Activated naive CD8-positive, alpha-beta T cell (primary cell): Measurements from ENCODE around the gene DUSP22.

Source experiments
- H3K27ac Mint-ChIP-seq: one replicate; pipeline ENCODE4 v1.8.0; 2021; ENCODE audit warnings: mixed read lengths
- H3K27me3 Mint-ChIP-seq: one replicate; pipeline ENCODE4 v1.8.0; 2021; ENCODE audit warnings: mixed read lengths
- H3K36me3 Mint-ChIP-seq: one replicate; pipeline ENCODE4 v1.8.0; 2021; ENCODE audit warnings: mixed read lengths
- H3K4me1 Mint-ChIP-seq: one replicate; pipeline ENCODE4 v1.8.0; 2021; ENCODE audit warnings: low read depth, mixed read lengths
- H3K4me3 Mint-ChIP-seq: one replicate; pipeline ENCODE4 v1.8.0; 2021; ENCODE audit warnings: mild to moderate bottlenecking, mixed read lengths
- H3K9me3 Mint-ChIP-seq: one replicate; pipeline ENCODE4 v1.8.0; 2021; ENCODE audit warnings: low read depth, mixed read lengths

Gene DUSP22

DNA sequence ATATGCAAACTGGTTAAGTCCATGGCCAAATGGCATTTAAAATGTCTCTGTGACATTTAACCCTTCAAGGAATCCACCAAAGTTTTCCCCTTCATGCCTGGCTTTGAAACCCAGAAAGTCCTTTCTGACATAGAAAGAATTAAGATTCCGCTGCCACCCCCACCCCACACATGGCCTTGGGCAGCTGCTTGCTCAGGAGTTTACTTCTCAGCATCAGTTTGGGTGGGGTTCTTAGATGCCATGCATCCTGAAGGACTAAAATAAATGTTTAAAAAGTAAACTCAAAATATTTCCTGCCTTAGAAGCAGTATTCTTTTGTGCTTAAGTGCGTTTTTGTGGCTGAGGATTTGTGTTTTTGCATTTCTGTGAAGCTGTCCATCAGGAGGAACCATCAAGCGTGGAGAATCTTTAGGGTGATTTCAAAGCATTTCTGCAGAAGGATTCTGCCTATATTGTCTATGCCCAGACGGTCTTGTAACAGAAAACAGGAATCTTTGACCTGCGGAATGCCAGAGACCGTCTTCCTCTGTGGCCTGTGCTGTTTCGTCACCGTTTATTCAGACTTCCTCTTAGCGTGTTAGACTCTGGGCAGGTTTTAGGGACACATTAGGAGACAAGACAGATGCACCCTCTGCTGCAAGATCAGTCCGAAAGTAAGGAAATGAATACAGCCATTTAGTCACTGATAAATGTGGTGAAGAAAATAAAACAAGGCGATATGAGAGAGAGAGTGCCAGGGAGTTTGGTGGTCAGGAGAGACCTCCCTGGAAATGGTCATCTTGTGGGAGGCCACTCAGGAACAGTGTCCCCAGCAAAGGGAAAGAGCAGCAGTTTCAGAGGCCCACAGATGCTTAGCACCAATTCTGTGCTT lies 6.2 kb downstream of the DUSP22 start:
- Mint-ChIP-seq H3K27ac (no peak overlapping the region), H3K36me3 (no peaks in the 10 kb centered on the region), H3K4me3 (no peak overlapping the region), H3K9me3 (no peaks in the 10 kb centered on the region), H3K4me1 (peaks cover 3% of the 10 kb centered on the region), H3K27me3 (no peaks in the 10 kb centered on the region)

DNA sequence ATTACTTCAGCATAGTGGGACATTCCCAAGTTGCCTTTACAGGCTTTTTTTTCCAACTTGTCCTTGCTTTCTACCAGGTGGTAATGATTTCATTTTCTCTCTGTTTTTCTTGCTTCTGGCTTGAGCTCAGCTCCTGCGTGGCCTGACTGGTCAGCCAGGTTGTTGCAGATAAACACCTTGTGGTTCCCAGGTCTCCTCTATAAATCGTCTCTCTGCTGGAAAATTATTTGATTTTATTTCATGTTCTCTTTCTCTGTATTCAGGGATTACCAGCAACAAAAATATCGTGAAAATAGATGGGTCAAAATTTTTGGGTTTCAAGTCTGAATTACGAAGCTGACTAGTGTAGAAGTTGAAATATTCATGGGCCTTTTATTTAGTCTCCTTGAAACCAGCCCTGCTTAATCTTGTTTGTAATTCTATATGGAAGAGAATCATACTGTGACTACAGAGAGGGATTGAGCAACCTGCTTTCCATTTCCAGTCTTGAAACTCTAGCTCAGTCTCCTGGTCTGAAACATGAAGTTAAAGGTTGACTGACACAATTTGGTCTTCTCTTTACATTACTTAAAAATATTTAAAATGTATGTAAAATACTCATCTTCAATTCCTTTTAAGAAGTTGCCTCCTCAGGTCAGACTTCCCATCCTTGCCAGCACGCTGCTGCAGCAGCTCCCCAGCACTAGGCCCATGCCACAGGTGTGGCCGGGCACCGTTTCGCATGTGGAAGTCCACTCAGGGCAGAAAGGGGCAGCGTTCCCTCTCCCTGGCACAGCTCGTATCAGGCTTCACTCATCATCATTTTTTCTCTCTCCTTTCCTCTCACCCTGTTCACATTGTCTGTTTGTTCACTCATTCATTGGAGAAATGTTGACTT lies 7.1 kb downstream of the DUSP22 start:
- H3K9me3 Mint-ChIP-seq = no peaks in the 10 kb centered on the region
- H3K4me1 Mint-ChIP-seq = no peaks in the 10 kb centered on the region
- H3K36me3 Mint-ChIP-seq = no peaks in the 10 kb centered on the region
- no peak overlapping the region for H3K4me3 Mint-ChIP-seq
- no peaks in the 10 kb centered on the region for H3K27me3 Mint-ChIP-seq
- no peak overlapping the region for H3K27ac Mint-ChIP-seq

DNA sequence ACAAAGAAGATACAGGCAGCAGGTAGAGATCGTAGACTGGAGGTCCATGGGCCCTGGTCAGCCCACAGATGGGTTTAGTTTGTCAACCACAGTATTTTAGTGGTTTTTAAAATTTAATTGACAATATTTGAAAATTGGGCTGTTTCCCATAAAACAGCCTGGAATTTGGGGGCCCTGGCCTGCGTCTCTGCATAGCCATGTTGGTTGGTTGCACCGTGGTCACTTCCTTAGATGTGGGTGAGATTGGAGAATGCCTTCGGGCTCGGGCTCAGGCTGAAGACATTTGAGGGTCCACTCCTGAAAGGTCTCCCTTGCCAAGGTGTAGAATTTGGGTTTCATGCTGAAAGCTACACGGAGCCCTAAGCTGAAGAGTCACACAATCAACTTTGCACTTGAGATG lies 7.7 kb downstream of the DUSP22 start:
- Mint-ChIP-seq H3K36me3 (peaks cover 3% of the 10 kb centered on the region), H3K9me3 (no peaks in the 10 kb centered on the region), H3K27ac (no peak overlapping the region), H3K27me3 (no peaks in the 10 kb centered on the region), H3K4me1 (no peaks in the 10 kb centered on the region), H3K4me3 (no peak overlapping the region)

DNA sequence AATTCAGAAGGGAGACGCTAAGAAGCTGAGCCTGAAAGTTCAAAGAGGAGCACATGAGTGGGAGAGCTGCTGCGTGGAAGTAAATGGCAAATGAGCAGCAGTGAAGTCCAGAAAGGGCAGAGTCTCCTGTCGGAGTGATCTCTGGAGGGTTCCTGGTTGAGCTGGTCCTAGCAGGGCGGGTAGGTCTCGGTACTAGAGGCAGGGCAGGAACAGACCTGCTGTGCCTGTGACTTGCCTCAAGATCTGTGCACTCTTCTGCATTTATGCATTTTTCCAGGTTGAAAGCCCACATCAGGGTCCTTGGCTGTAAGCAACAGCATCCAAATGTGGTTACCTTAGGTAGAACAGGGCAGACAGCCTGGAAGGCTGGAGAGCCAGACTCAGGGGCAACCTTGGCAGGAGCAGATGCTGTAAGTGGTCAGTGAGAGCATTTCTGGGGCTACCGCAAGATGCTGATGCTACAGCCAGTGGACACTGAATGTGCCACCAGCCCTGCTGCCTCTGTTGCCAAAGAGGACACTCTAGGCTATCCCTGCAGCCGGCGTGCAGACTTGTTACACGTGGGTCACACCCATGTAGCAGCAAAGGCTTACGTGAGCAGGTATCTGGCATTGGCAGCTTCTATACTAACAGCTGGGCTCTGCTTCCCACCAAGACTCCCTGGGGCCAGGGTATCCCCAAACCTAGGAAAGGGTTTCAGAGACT lies 8.4 kb downstream of the DUSP22 start:
- Mint-ChIP-seq H3K4me1 (no peaks in the 10 kb centered on the region), H3K4me3 (no peak overlapping the region), H3K27ac (no peak overlapping the region)

DNA sequence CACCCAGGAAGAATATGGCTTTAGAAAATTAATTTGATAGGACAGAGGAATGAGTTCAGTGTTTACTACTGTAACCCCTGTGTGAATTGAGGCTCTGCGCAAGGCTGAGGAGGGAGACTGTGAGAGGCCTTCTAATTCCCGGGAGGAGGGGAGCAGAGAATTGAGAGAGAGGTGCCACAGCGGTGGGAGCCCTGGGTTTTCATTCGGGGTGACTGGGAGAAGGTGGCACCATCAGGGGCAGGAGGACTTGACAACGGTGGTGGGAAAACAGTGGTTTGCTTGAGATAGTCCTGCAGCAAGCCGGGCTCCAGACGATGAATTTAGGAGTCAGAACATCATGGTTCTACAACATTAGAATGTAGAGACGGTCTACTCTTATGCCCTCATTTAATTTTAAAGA lies 9.2 kb downstream of the DUSP22 start:
- no peaks in the 10 kb centered on the region for H3K27me3 Mint-ChIP-seq
- no peak overlapping the region for H3K27ac Mint-ChIP-seq
- H3K4me3 Mint-ChIP-seq = no peak overlapping the region
- no peaks in the 10 kb centered on the region for H3K4me1 Mint-ChIP-seq
- H3K36me3 Mint-ChIP-seq = peaks cover 3% of the 10 kb centered on the region
- H3K9me3 Mint-ChIP-seq = no peaks in the 10 kb centered on the region

More for the DNA sequence above, 8.4 kb downstream of the DUSP22 start:
- H3K27me3 Mint-ChIP-seq = no peaks in the 10 kb centered on the region
- no peaks in the 10 kb centered on the region for H3K9me3 Mint-ChIP-seq
- peaks cover 3% of the 10 kb centered on the region for H3K36me3 Mint-ChIP-seq

DNA sequence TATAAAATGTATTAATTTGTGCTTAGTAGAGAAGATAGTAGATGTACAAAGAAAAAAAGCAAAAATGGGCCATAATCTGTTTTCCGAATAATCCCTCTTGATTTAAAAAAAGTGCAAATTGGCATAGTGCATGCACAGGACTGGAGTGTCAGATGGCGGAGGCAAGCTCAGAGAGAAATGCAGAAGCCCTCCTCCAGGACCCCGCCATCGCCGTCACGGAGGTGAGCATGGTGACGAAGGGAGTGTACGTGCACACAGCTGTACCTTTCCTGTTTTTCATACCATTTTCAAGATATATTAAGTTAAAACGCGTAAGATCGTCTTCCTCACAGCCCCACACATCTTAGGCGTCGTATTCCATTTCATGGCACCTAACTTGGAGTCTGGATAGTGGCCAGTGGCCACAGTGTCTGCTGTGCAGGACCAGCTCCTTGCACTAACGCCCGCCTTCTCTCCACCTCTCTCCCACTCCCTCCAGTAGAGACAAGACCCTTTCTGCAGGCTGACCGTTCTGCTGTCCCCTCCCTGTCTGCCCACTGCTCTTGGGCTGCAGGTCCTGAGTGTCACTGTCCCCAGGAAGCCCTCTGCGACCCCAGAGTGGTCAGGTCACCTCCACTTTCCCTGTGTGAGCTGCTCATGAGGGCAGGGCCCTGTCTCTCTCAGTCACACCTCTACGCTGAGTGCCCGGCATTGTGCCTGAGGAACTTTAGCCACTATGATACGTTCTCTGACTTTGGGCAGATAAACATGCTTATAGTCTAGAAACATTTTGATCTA lies 9.8 kb downstream of the DUSP22 start:
- Mint-ChIP-seq H3K27me3 (no peaks in the 10 kb centered on the region), H3K27ac (no peak overlapping the region), H3K36me3 (peaks cover 3% of the 10 kb centered on the region), H3K9me3 (no peaks in the 10 kb centered on the region), H3K4me1 (no peaks in the 10 kb centered on the region), H3K4me3 (no peak overlapping the region)

DNA sequence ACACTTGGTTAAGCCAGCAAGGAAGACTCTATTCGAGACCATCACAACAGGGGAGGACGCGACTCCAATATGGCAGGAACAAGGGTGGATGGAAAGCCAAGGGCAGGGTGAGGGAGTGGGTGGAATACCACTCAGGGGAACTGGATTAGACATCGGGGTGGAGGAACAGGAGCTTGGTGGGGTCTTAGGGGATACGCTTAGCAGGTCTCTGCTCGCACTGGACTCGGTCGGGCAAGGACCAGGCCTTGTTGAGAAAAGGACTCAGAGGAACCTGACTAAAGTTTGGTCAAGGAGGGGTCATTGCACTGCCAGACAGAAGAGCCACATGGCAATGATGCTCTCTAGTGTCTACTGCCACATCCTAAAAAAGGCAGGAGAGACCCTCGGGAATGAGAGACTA lies 10.5 kb downstream of the DUSP22 start:
- Mint-ChIP-seq H3K27ac (no peak overlapping the region), H3K36me3 (peaks cover 3% of the 10 kb centered on the region), H3K9me3 (no peaks in the 10 kb centered on the region), H3K4me1 (no peaks in the 10 kb centered on the region), H3K27me3 (no peaks in the 10 kb centered on the region), H3K4me3 (no peak overlapping the region)

DNA sequence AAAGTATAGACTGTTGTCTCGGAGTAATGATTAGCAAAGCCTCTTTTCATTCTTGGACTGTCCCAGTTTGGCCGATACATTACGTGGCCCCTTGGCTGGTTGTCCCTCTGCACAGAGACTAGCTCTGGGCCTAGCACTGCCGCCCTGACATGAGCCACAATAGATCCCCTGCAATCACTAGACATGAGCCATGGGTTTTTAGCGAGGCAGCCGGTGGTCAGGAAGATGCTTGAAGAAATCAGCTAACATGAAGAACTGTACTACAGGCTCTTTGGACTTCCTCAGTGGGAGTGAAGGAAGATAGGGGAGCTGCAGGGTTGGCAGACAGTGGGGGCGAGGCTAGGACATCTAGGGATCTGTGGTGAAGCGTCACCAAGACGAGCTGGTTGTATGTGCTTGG lies 11.0 kb downstream of the DUSP22 start:
- no peak overlapping the region for H3K27ac Mint-ChIP-seq
- H3K9me3 Mint-ChIP-seq = no peaks in the 10 kb centered on the region
- H3K36me3 Mint-ChIP-seq = peaks cover 5% of the 10 kb centered on the region
- no peaks in the 10 kb centered on the region for H3K4me1 Mint-ChIP-seq
- no peaks in the 10 kb centered on the region for H3K27me3 Mint-ChIP-seq
- no peak overlapping the region for H3K4me3 Mint-ChIP-seq

DNA sequence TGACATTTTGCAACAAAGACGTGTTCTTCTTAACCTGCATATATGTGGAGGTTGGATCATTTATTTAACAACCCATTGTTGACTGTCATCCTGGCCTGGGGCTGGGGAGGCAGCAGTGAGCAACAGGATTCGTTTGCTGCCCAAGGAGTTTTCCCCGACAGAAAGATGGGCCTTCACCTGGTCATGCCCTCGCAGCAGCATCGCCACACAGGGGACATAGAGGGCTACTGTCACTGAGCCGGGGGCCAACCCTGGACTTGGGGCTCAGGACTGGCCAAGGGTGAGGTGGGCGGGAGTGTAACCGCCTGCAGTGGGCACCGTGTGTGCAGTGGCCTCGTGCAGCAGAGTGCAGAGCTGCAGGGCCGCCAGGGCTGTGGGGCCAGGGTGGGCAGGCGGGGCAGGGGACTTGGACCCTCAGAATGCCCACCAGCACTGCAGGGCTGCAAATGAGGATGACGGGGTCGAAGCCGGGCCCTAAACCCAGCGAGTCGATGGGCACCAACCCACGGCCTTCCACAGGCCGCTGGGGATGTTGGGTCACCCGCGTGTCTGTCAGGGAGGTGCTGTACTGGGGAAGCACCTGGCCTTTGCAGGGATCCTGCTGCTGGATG lies 11.8 kb downstream of the DUSP22 start:
- H3K27ac Mint-ChIP-seq = no peak overlapping the region
- H3K36me3 Mint-ChIP-seq = peaks cover 8% of the 10 kb centered on the region
- H3K9me3 Mint-ChIP-seq = no peaks in the 10 kb centered on the region
- peaks cover 2% of the 10 kb centered on the region for H3K4me1 Mint-ChIP-seq
- H3K4me3 Mint-ChIP-seq = no peak overlapping the region
- no peaks in the 10 kb centered on the region for H3K27me3 Mint-ChIP-seq

DNA sequence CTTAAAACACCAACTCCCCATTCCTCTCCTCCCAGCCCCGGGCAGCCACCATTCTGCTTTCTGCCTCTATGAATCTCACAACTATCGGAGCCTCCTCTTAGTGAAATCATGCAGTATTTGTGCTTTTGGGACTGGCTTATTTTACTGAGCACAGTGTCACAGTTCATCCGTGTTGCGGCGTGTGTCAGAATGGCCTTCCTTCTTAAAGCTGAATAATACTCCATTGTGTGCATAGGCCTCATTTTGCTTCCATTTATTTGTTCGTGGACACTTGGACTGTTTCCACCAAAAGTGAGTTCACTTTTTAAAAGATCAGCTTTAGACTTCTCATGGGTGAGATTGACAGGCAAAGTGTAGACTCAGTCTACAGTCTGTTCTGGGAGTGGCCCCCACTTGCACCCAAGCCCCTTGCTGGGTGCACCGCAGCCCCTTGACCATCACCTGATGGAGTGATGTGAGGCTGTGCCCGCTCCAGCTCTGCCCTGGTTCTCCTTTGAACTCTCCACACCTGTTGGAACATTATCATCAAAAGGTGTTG lies 12.6 kb downstream of the DUSP22 start:
- peaks cover 10% of the 10 kb centered on the region for H3K36me3 Mint-ChIP-seq
- no peak overlapping the region for H3K4me3 Mint-ChIP-seq
- no peaks in the 10 kb centered on the region for H3K9me3 Mint-ChIP-seq
- H3K4me1 Mint-ChIP-seq = peaks cover 2% of the 10 kb centered on the region
- H3K27me3 Mint-ChIP-seq = no peaks in the 10 kb centered on the region
- no peak overlapping the region for H3K27ac Mint-ChIP-seq

DNA sequence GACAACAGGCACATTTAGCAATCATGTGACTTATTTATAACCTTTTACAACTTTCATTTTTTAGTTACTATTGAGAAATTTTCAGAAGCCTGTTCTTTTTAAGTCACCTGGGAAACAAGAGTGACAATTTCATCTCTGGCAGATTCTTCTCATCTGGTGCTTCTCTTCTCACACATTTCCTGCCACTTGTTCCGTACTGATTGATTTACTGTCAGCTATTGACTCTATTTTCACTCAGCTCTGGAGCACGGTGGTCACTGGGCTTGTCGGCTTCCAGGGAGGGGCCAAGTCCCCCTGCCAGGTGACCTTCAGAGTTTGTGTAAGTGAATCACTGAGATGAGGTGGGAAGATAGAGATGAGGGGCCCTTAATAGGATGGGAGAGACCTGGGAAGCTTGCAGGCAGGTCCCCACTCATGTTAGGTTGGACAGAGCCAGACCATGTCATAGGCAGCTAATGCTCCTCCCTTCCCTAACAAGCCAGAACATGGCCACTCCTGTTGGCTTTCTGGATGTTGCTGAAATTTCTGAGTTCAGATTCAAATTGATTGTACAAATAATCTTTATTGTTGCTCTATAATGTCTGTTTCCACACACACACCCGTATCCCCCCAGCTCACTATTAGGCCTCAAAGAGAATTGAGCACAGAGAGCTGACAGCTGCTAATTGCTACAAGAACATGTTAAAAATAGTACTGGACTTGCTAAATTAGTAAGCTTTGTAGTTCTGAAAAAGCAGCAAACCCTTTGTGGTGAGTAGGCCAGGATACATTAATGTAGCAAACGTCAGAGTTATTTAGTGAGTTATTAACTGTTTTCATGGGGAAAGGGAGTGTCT lies 13.3 kb downstream of the DUSP22 start:
- Mint-ChIP-seq H3K9me3 (no peaks in the 10 kb centered on the region), H3K4me1 (peaks cover 2% of the 10 kb centered on the region), H3K27me3 (no peaks in the 10 kb centered on the region), H3K27ac (no peak overlapping the region), H3K36me3 (peaks cover 10% of the 10 kb centered on the region), H3K4me3 (no peak overlapping the region)

DNA sequence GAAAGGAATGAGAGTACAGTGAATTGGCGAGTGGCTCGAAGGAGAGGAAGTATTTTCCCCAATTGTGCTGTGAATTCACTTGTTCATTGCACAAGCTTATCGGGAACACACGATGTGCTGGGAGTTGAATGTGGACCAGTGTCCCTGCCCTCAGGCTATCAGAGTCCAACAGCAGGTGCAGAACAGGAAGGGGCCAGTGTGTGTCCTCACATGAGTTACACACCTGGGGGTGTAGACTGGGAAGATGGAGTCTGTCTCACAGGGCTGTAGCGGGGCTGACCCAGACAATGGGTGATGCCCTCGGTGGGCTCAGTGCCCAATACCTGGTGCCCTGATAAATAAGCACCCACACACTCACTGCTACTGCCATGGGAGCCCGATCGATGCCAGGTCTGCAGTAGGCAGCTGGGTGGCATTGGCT lies 14.4 kb downstream of the DUSP22 start:
- Mint-ChIP-seq H3K27ac (no peak overlapping the region), H3K36me3 (peaks cover 10% of the 10 kb centered on the region), H3K9me3 (no peaks in the 10 kb centered on the region), H3K4me1 (peaks cover 6% of the 10 kb centered on the region), H3K27me3 (no peaks in the 10 kb centered on the region), H3K4me3 (no peak overlapping the region)
